Measurements from ENCODE around the gene RPS15A. TPM values are rescaled to one million over a fixed set of nuclear protein-coding genes. Genes with fewer than 3 reads are reported as not detected.

RPS15A gene
- total RNA-seq, 3 donors from 2014 or later (not counting 1 experiment from before 2014, with no cell fraction given): 1,225 to 1,687 (median 1,635) TPM

- H3K4me3 ChIP-seq (ENCODE audit: low read length): no peak overlapping the region
- H3K27ac ChIP-seq (ENCODE audit: low read length): no peak overlapping the region
- 95% methylated on average over 6 of the region's 6 CpGs for WGBS (ENCODE audit: insufficient coverage)
- H3K9me3 ChIP-seq (ENCODE audit: control insufficient read depth, insufficient read depth, low read length): no peaks in the 10 kb centered on the region
- no peaks in the 10 kb centered on the region for H3K9me3 Mint-ChIP-seq
- H3K27me3 ChIP-seq (ENCODE audit: control insufficient read depth, insufficient read depth, low read length): no peaks in the 10 kb centered on the region
- ATAC-seq (no peak), DNase-seq (no peak)
- no peak overlapping the region for H3K4me3 Mint-ChIP-seq
- H3K4me1 Mint-ChIP-seq: no peaks in the 10 kb centered on the region
- TF ChIP-seq CTCF (IDR thresholded peaks at IDR 0.05): no peak
- peaks cover 61% of the 10 kb centered on the region for H3K36me3 ChIP-seq (ENCODE audit: control insufficient read depth, insufficient read depth, low read length)
- intact Hi-C loops (cut with micrococcal nuclease): no loop called here
- no peaks in the 10 kb centered on the region for H3K27me3 Mint-ChIP-seq (ENCODE audit: low read depth in 2 of 2)
- no peaks in the 10 kb centered on the region for H3K4me1 ChIP-seq (ENCODE audit: control insufficient read depth, insufficient read depth, low read length)
- H3K27ac Mint-ChIP-seq: no peak overlapping the region
- H3K36me3 Mint-ChIP-seq: peaks cover 15% of the 10 kb centered on the region
Measured at GRCh38 chr16:18829251-18829650, 39.1 kb upstream of the RPS15A start.

- Histone ChIP-seq H3K27ac (ENCODE audit: low read length) (no peak overlapping the region), H3K4me3 (ENCODE audit: low read length) (no peak overlapping the region), H3K36me3 (ENCODE audit: control insufficient read depth, insufficient read depth, low read length) (peaks cover 48% of the 10 kb centered on the region), H3K9me3 (ENCODE audit: control insufficient read depth, insufficient read depth, low read length) (no peaks in the 10 kb centered on the region), H3K27me3 (ENCODE audit: control insufficient read depth, insufficient read depth, low read length) (no peaks in the 10 kb centered on the region), H3K4me1 (ENCODE audit: control insufficient read depth, insufficient read depth, low read length) (no peaks in the 10 kb centered on the region)
- DNase-seq: no peak
- 91% methylated on average over 4 of the region's 4 CpGs for WGBS (ENCODE audit: insufficient coverage)
- Mint-ChIP-seq H3K27ac (peak overlapping the region in 1 of 2 donors; percentile 22), H3K36me3 (peaks cover 10% of the 10 kb centered on the region), H3K4me1 (no peaks in the 10 kb centered on the region), H3K9me3 (no peaks in the 10 kb centered on the region), H3K4me3 (no peak overlapping the region), H3K27me3 (ENCODE audit: low read depth in 2 of 2) (no peaks in the 10 kb centered on the region)
- no peak for ATAC-seq
- no peak for TF ChIP-seq CTCF (IDR thresholded peaks at IDR 0.05)
- intact Hi-C loops (cut with micrococcal nuclease): no loop called here
Measured at GRCh38 chr16:18827890-18828289, 37.8 kb upstream of the RPS15A start.

GRCh38 chr16:18816286-18816685, 26.2 kb upstream of the RPS15A start:
- no peak for TF ChIP-seq CTCF (IDR thresholded peaks at IDR 0.05)
- intact Hi-C loops (cut with micrococcal nuclease): no loop called here
- peaks cover 6% of the 10 kb centered on the region for H3K4me1 ChIP-seq (ENCODE audit: control insufficient read depth, insufficient read depth, low read length)
- ATAC-seq (no peak), DNase-seq (no peak)
- H3K27me3 Mint-ChIP-seq (ENCODE audit: low read depth in 2 of 2): no peaks in the 10 kb centered on the region
- 92% methylated on average over 3 of the region's 3 CpGs for WGBS (ENCODE audit: insufficient coverage)
- no peaks in the 10 kb centered on the region for H3K36me3 Mint-ChIP-seq
- no peak overlapping the region for H3K4me3 ChIP-seq (ENCODE audit: low read length)
- H3K27ac Mint-ChIP-seq: peak overlapping the region in 1 of 2 donors; percentile 38
- H3K27me3 ChIP-seq (ENCODE audit: control insufficient read depth, insufficient read depth, low read length): no peaks in the 10 kb centered on the region
- no peaks in the 10 kb centered on the region for H3K9me3 Mint-ChIP-seq
- no peaks in the 10 kb centered on the region for H3K9me3 ChIP-seq (ENCODE audit: control insufficient read depth, insufficient read depth, low read length)
- no peak overlapping the region for H3K27ac ChIP-seq (ENCODE audit: low read length)
- H3K4me1 Mint-ChIP-seq: peaks cover 6 to 8% of the 10 kb centered on the region in 2 donors
- no peak overlapping the region for H3K4me3 Mint-ChIP-seq
- peaks cover 65% of the 10 kb centered on the region for H3K36me3 ChIP-seq (ENCODE audit: control insufficient read depth, insufficient read depth, low read length)

GRCh38 chr16:18811925-18812324, 21.8 kb upstream of the RPS15A start:
- H3K27me3 ChIP-seq (ENCODE audit: control insufficient read depth, insufficient read depth, low read length): no peaks in the 10 kb centered on the region
- H3K9me3 Mint-ChIP-seq: no peaks in the 10 kb centered on the region
- 98% methylated on average over 3 of the region's 3 CpGs for WGBS (ENCODE audit: insufficient coverage)
- no peak overlapping the region for H3K27ac Mint-ChIP-seq
- H3K36me3 Mint-ChIP-seq: peaks cover 17% of the 10 kb centered on the region
- no peak for ATAC-seq
- no peak for TF ChIP-seq CTCF (IDR thresholded peaks at IDR 0.05)
- H3K27me3 Mint-ChIP-seq (ENCODE audit: low read depth in 2 of 2): no peaks in the 10 kb centered on the region
- no peak overlapping the region for H3K4me3 Mint-ChIP-seq
- no peaks in the 10 kb centered on the region for H3K4me1 ChIP-seq (ENCODE audit: control insufficient read depth, insufficient read depth, low read length)
- intact Hi-C loops (cut with micrococcal nuclease): no loop called here
- no peaks in the 10 kb centered on the region for H3K4me1 Mint-ChIP-seq
- DNase-seq: no peak
- H3K36me3 ChIP-seq (ENCODE audit: control insufficient read depth, insufficient read depth, low read length): peaks cover 75% of the 10 kb centered on the region
- H3K9me3 ChIP-seq (ENCODE audit: control insufficient read depth, insufficient read depth, low read length): no peaks in the 10 kb centered on the region
- no peak overlapping the region for H3K4me3 ChIP-seq (ENCODE audit: low read length)
- H3K27ac ChIP-seq (ENCODE audit: low read length): no peak overlapping the region
